ENCODE results near the gene CIC. TPM values are rescaled to one million over a fixed set of nuclear protein-coding genes. Genes with fewer than 3 reads are reported as not detected.

CIC gene
- total RNA-seq, 1 experiment from 2014 or later = 15.8 TPM

DNA sequence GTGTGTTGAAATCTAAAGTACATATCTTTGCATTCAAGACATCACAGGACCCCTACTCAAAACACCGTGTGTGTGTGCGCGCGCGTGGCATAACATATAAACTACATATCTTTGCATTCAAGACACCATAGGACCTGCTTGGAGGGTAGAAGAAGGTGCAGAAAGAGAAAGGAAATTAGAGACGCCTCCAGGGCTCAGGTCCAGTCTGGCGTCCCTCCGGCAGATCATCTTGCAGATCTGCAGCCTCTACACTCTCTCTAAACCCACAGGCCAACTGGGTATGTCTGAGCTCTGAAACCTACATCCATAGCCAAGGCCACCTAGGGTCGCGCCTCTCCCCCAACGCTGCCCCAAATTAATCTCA lies 34.0 kb downstream of the CIC start:
- DNase-seq = no peak
- no peaks in the 10 kb centered on the region for H3K36me3 ChIP-seq
- no peaks in the 10 kb centered on the region for H3K27me3 ChIP-seq
- H3K4me3 ChIP-seq = peak overlapping the region; percentile 64
- no peaks in the 10 kb centered on the region for H3K9me3 ChIP-seq

DNA sequence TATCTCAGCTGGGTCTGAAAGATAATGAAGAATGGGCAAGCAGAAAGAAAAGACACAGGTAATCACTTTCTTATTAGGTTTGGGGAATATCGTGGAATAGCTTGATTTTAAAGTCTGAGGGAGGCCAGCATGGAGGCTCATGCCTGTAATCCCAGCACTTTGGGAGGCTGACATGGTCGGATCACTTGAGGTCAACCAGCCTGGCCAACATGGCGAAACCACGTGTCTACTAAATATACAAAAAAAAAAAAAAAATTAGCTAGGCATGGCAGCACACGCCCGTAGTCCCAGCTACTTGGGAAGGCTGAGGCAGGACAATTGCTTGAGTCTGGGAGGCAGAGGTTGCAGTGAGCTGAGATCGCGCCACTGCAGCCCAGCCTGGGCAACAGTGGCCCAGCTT lies 34.8 kb downstream of the CIC start:
- Histone ChIP-seq H3K36me3 (no peaks in the 10 kb centered on the region), H3K9me3 (no peaks in the 10 kb centered on the region), H3K4me3 (no peak overlapping the region), H3K27me3 (no peaks in the 10 kb centered on the region)
- DNase-seq = no peak

DNA sequence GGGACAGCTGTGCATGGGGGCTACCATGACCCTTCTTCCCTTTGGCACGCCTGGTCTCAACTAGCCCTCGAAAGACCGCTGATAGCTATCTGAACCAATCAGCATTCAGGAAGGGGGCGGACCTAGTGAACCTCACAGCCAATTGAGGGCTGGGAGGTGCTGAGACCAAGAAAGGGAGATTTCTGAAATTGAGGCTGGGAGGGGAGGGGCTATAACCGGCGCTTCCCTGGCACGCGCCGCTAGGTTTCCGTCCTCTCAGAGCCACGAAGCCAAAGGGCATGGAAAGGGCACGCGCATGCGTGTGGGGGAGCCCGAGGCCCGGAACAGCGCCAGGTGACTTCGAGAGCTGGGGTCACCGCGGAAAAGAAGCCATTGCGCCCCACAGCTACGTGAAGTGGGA lies 37.6 kb downstream of the CIC start:
- Histone ChIP-seq H3K36me3 (no peaks in the 10 kb centered on the region), H3K9me3 (no peaks in the 10 kb centered on the region), H3K27me3 (no peaks in the 10 kb centered on the region), H3K4me3 (no peak overlapping the region)
- no peak for DNase-seq

DNA sequence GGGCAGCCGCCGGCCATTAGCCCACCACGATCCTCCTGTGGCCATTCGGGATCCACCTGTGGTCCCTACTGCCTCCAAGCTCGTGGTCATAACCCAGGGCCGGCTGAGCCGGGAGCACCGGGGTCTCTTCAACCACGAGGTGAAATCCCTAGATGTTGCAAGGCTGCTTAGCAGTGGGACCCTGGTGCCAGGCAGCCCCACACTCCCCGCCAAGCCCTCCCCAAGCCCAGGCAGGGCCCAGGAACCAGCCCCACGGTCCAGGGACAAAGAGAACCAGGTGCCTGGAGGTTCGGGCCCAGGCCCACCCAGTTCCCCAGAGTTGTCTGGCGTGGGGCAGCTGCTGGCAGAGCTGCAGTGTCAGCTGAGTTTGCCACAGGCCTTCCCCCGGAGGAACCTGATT lies 40.6 kb downstream of the CIC start:
- no peak for DNase-seq
- Histone ChIP-seq H3K27me3 (peaks cover 12% of the 10 kb centered on the region), H3K4me3 (no peak overlapping the region), H3K36me3 (no peaks in the 10 kb centered on the region), H3K9me3 (no peaks in the 10 kb centered on the region)

DNA sequence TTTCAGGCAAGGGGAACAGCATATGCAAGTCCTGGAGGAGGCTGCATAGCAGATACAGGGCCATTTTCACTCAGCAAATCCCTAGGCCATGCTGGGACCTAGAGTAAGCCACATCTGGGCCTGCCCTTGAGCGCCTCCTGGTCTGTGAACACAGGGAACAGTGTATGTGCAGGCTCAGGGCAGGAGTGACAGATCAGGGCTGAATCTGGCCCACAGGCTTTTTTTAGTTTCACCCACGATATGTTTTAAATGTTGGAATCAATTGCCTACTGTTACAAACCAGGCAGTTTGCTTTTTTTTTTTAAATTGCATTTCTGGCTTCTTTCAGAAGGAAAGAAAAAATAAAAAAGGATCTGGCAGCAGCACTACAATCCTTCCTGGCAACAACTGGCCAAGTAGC lies 42.6 kb downstream of the CIC start:
- H3K4me3 ChIP-seq = no peak overlapping the region
- H3K9me3 ChIP-seq = no peaks in the 10 kb centered on the region
- no peaks in the 10 kb centered on the region for H3K36me3 ChIP-seq
- peaks cover 14% of the 10 kb centered on the region for H3K27me3 ChIP-seq
- DNase-seq = no peak

DNA sequence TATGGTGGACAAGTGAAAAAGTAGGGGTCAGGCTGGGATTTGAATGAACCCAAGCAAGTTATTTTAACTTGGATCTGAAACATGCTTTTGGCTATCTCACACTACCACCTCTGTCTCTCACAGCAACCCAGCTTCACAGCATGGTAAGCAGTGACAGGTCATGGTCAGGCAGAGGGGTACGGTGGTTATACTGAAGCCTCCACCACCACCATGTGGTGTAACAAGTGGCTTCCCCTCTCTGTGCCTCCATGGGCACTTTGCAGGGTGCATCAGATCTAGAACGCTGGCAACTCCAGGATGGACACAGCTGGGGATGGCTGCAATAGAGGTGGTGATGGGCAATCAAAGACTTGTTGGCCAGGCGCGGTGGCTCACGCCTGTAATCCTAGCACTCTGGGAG lies 43.3 kb downstream of the CIC start:
- no peak for DNase-seq
- Histone ChIP-seq H3K9me3 (no peaks in the 10 kb centered on the region), H3K27me3 (peaks cover 14% of the 10 kb centered on the region), H3K4me3 (no peak overlapping the region), H3K36me3 (no peaks in the 10 kb centered on the region)

DNA sequence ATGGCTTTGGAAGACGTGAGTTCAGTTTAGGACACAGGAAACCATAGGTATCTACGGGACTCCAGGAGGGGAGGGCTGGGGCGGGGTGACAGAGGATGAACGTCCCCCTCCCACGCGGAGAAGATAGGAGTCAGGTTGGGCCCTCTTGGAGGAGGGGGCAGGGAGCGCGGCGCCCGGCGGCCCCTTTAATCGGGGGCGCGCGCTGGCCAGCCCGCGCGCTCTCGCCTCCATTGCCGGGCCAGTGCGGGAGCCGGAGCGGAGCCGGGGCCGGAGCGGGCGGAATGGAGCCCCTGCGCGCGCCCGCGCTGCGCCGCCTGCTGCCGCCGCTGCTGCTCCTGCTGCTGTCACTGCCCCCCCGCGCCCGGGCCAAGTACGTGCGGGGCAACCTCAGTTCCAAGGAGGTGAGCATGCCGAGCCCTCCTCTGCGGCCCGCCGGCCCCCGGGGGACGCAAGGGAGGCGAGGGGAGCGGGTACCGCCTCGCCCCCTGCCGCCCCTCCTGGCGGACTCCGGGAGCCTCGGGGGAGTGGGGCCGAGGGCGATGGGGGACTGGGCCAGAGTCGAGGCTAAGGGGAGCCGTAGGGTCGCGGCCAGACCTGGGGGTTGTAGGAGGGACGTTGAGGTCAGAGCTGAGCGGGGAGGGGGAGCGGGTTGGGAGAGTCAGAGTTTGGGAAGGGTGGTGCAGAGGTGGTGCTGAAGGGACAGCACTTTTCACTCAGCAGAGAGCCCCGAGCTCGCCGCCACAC lies 44.2 kb downstream of the CIC start, which contains the start of gene TMEM145:
TMEM145 (plus strand) TSS at position 214 of the 744 bp plus-strand sequence; CDS start at position 282, 68 bp downstream.
- H3K4me3 ChIP-seq = peak within 1 kb of the TSS; percentile 51
- DNase-seq = peak; percentile 68
- H3K9me3 ChIP-seq = no peaks in the 10 kb centered on the region
- H3K27me3 ChIP-seq = peaks cover 14% of the 10 kb centered on the region
- H3K36me3 ChIP-seq = no peaks in the 10 kb centered on the region

DNA sequence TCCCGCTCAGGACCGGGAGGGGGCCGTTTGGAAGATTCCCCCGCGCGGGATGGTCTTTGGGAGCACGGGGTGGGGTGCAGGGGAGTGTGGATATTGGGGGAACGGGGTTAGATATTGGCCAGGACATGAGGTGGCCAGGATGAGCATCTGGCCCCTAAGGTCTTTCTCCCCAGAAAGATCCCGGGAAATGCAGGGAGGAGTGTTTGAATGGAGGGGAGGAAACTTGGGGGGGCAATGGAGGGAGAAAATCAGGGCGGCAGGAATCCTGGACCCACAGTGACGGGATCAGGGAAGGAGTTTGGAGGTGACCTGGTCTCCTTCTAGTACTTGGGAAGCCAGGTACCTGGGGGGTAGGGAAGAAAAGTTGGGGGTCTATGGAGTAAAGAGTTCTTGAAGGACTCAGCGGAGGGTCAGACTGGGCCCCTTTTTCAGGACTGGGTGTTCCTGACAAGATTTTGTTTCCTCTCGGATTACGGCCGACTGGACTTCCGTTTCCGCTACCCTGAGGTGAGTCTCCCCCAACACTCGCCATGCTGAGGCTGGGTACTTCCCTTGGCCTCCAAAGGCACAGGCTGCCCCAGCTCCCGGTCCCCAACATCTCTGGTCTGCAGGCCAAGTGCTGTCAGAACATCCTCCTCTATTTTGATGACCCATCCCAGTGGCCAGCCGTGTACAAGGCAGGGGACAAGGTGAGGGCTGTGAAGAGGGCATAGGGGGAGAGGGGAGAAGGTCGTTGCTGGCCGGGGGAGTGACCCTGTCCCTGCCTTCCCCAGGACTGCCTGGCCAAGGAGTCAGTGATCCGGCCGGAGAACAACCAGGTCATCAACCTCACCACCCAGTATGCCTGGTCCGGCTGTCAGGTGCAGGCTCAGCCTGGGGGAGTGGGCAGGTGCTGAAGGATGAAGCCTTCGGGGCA lies 45.0 kb downstream of the CIC start:
- no peak for DNase-seq
- no peak overlapping the region for H3K4me3 ChIP-seq
- H3K9me3 ChIP-seq = no peaks in the 10 kb centered on the region
- no peaks in the 10 kb centered on the region for H3K36me3 ChIP-seq
- H3K27me3 ChIP-seq = peaks cover 14% of the 10 kb centered on the region

DNA sequence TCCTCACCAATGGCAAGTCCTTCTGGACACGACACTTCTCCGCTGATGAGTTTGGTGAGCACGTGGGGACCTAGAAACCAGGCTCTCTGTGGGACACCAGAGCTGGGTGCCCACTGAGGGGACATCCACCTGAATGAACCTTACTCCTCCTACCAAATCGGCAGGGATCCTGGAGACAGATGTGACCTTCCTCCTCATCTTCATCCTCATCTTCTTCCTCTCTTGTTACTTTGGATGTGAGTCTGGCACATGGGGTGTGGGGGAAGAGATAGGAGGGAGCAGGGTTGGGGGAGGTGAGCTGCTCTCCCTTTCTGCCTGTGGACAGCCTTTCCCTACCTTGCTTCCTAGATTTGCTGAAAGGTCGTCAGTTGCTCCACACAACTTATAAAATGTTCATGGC lies 46.0 kb downstream of the CIC start:
- no peak for DNase-seq
- Histone ChIP-seq H3K27me3 (peaks cover 14% of the 10 kb centered on the region), H3K4me3 (no peak overlapping the region), H3K9me3 (no peaks in the 10 kb centered on the region), H3K36me3 (no peaks in the 10 kb centered on the region)

DNA sequence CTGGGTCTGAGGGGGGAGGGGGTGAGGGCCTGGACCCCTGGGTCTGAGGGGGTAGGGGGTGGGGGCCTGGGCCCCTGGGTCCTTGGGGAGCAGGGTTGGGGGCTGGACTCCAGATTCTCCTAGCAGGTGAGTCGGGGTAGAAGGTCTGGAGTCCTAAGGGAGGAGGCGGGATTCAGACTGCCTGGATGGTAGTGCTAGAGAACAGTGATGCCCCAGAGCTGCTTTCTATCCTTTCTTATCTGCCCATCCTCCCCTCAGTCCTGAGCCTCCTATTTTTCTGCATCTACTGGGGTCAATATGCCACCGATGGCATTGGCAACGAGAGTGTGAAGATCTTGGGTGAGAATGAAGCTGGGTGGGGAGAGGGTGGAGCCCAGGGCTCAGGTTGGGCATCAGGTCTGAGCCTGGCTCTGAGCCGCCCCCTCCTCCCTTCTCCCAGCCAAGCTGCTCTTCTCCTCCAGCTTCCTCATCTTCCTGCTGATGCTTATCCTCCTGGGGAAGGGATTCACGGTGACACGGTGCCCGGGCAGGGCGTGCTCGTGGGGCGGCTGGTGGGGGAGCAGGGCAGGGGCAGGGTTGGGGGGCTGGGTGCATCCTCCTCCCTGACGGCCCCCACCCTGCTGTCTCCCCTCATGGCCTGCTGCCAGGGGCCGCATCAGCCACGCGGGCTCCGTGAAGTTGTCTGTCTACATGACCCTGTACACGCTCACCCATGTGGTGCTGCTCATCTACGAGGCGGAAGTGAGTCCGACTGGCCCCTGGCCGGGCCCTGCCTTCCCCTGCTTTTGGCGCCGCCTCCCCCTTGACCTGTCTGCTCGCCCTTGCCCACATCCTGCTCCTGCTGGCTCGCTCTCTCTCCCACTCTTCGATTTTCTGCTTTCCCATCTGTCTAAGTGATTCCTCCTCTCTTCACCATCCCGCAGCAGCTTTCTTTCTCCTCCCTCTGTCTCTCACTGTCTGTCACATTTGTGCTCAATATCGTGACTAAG lies 47.5 kb downstream of the CIC start:
- H3K36me3 ChIP-seq = no peaks in the 10 kb centered on the region
- no peak overlapping the region for H3K4me3 ChIP-seq
- peaks cover 14% of the 10 kb centered on the region for H3K27me3 ChIP-seq
- peak; percentile 73 for DNase-seq
- H3K9me3 ChIP-seq = no peaks in the 10 kb centered on the region

DNA sequence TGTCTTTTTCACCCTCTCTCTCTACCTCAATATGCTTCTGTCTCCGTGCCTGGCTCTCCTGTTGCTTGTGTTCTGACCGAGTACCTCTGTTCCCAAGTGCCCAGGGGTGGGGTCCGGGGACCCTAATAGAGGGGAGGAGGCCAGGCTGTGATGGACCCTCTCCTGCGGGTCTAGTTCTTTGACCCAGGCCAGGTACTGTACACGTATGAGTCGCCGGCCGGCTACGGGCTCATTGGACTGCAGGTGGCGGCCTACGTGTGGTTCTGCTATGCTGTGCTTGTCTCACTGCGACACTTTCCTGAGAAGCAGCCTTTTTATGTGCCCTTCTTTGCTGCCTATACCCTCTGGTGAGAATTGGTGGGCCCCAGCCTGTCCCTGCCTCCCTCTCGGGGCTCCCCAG lies 48.5 kb downstream of the CIC start:
- Histone ChIP-seq H3K9me3 (no peaks in the 10 kb centered on the region), H3K27me3 (peaks cover 14% of the 10 kb centered on the region), H3K4me3 (no peak overlapping the region), H3K36me3 (no peaks in the 10 kb centered on the region)
- DNase-seq = no peak

DNA sequence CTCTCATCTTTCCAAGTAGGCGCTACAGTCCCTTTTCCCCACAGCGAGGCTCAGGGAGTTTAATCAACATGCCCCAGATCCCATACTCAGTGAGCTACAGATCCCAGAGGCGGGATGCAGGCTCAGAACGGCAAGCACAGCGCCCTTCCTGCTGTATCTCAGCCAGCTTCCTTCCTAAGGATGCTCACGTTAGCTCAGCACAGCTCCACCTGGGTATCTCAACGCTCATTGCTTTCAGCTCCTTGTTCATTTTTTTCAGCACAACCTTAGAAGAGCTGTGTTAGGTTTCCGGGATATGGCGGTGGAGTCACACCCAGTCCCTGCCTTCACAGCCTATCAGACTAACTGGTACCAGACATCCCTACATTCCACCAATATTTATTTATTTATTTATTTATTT lies 53.3 kb downstream of the CIC start:
- Histone ChIP-seq H3K9me3 (no peaks in the 10 kb centered on the region), H3K27me3 (no peaks in the 10 kb centered on the region), H3K36me3 (no peaks in the 10 kb centered on the region), H3K4me3 (no peak overlapping the region)
- DNase-seq = no peak

DNA sequence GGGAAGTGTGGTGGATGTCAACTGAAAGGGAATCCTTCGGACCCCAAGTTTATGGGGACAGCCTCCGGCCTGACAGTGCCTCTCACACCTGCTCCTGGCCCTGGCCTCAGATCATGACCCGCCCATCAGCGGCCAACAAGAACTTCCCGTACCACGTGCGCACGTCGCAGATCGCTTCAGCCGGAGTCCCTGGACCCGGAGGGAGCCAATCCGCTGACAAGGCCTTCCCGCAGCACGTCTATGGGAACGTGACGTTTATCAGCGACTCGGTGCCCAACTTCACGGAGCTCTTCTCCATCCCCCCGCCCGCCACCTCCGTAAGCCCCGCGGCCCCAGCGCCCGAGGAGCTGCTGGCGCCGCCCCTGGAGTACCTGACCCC lies 54.4 kb downstream of the CIC start:
- Histone ChIP-seq H3K36me3 (no peaks in the 10 kb centered on the region), H3K4me3 (no peak overlapping the region)

DNA sequence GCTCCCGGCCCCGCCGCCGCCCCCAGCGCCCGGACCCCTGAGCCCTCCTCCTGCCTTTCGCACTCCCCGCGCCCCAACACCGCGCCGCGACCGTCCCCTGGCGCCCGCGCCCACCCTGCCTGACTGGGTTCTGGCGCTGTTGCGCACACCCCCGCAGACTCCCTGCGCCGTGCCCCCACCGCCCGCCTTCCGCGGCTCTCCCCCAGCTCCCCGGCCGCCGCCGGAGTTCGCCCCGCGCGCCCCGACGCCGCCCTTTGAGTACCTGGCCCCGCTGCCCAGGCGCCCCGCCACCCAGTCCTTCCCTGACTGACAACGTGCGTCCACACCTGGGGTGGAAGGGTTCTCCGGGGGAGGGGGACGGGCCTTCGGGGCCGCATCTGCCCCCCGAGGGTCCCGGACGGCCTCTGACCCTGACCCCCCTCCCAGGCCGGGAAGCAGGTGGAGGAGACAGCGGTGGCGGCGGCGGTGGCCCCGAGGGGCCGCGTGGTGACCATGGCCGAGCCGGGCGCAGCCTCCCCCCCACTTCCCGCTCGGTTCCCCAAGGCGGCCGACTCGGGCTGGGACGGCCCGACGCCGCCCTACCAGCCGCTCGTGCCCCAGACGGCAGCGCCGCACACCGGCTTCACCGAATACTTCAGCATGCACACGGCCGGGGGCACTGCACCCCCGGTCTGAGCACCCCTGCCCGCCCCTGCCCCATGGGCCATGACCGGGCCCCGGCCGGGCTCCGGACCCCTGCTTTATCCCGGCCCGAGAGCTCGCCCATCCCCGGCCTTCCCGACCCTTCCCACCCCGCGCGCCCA lies 55.0 kb downstream of the CIC start:
- Histone ChIP-seq H3K27me3 (no peaks in the 10 kb centered on the region), H3K4me3 (no peak overlapping the region), H3K36me3 (no peaks in the 10 kb centered on the region), H3K9me3 (no peaks in the 10 kb centered on the region)
- DNase-seq = no peak

More for the DNA sequence above, 54.4 kb downstream of the CIC start:
- H3K27me3 ChIP-seq = no peaks in the 10 kb centered on the region
- DNase-seq = no peak
- no peaks in the 10 kb centered on the region for H3K9me3 ChIP-seq

DNA sequence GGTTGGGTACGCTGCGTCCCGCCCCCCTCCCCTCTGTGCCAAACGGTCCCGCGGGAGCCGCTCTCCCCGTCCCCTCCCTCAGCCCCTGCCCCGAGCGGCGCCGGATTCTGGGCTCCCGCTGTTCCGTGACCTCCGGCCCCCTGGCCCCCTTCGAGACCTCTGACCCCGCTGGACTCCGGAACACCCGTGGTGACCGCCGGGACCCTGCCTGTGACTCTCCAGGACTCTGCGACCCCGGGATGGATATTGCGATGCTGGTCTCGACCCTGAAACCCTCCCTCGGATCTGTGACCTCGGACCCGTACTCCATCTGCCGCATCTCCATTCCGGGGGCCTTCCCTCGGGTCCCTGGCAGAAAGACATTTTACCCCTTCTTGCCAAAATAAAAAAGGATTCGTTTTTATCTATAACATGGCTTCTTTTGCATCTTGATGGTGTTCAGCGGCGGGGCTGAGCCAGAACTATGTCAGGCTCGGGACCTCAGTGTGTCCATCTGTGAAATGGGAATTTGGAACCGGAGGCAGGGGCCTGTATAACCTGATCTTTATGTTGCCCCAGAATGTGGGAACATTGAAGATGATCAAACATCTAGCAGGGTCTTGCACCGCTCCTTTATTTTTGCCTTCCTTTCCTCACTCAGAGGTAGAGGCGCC lies 55.7 kb downstream of the CIC start:
- Histone ChIP-seq H3K9me3 (no peaks in the 10 kb centered on the region), H3K36me3 (no peaks in the 10 kb centered on the region), H3K27me3 (no peaks in the 10 kb centered on the region), H3K4me3 (peak overlapping the region; percentile 17)
- DNase-seq = no peak

Measured in MG63 (cell line).